Osteoblast (primary cell): ENCODE data around the gene MAP7D3. TPM values are rescaled to one million over a fixed set of nuclear protein-coding genes. Genes with fewer than 3 reads are reported as not detected.

ENCODE experiments used
- DNase-seq: peaks from one replicate; pipeline ENCODE4 v3.0.0; 2011; ENCODE audit warnings: low spot score, mixed read lengths; ENCODE audit not compliant: insufficient read length; ENCODE audit errors: missing footprints
- H2AFZ ChIP-seq: 2 replicates; pipeline ENCODE4 v1.6.0; 2011; ENCODE audit warnings: mild to moderate bottlenecking, low read length
- H3K27ac ChIP-seq: 2 replicates; pipeline ENCODE4 v1.5.1; 2011; ENCODE audit warnings: mild to moderate bottlenecking, low read depth, low read length, moderate library complexity
- H3K27me3 ChIP-seq: 2 replicates; pipeline ENCODE4 v1.6.0; 2012; ENCODE audit warnings: mild to moderate bottlenecking, control low read depth, inconsistent platforms, low read length, moderate library complexity; ENCODE audit not compliant: insufficient read depth
- H3K36me3 ChIP-seq: 2 replicates; pipeline ENCODE4 v1.5.1; 2011; ENCODE audit warnings: mild to moderate bottlenecking, low read length, control low read depth, moderate library complexity; ENCODE audit not compliant: insufficient read depth
- H3K4me1 ChIP-seq: 2 replicates; pipeline ENCODE4 v1.5.1; 2011; ENCODE audit warnings: mild to moderate bottlenecking, low read length, control low read depth, moderate library complexity; ENCODE audit not compliant: insufficient read depth
- H3K4me2 ChIP-seq: 2 replicates; pipeline ENCODE4 v1.6.0; 2011; ENCODE audit warnings: mild to moderate bottlenecking, low read length; ENCODE audit not compliant: insufficient read depth
- H3K4me3 ChIP-seq: fragments of 200-600 bp; sonication (generic); 3 replicates; pipeline ENCODE4 v1.5.1; 2012; ENCODE audit warnings: mild to moderate bottlenecking, low read length, inconsistent platforms; ENCODE audit not compliant: insufficient read depth
- H3K79me2 ChIP-seq: 2 replicates; pipeline ENCODE4 v1.6.0; 2012; ENCODE audit warnings: mild to moderate bottlenecking, low read length, control low read depth, inconsistent platforms; ENCODE audit not compliant: insufficient read depth
- H3K9me3 ChIP-seq: 2 replicates; pipeline ENCODE4 v1.5.1; 2011; ENCODE audit warnings: low read depth, low read length, control low read depth
- H4K20me1 ChIP-seq: 2 replicates; pipeline ENCODE4 v1.6.0; 2012; ENCODE audit warnings: mild to moderate bottlenecking, low read length, control low read depth; ENCODE audit not compliant: insufficient read depth
- total RNA-seq: library from RNA; depleted of rRNA; stranded (reverse); fragments of >200 nt; gene quantifications from 2 replicates; pipeline ENCODE4 v1.2.3, GENCODE V29; 2012
- TF ChIP-seq, protein P1 (sequence below): IDR thresholded peaks from 2 replicates; pipeline ENCODE4 v1.5.1; 2011; ENCODE audit warnings: mild to moderate bottlenecking, low read depth, low read length, moderate library complexity; ENCODE audit errors: extremely low read depth

MAP7D3 gene
- total RNA-seq, 1 donor = 19.2 TPM

DNA sequence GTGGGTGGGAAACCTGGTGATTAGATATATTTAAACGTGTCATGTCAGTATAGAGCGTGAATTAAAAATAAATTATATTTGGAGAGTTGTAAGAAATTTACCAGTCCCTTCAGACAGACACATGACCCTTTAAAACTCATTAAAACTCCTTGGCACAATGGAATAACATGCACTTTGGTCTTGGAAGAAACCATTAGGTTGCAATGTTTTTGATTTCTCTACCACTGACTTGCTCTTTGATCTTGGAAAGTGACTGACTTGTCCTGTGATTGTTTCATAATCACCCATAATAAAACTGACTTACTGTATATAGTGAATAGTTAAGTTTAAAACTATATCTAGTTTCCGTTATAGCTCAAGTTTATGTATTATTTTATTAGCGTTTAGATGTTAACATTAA, 68.0 kb downstream of the MAP7D3 start:
- Histone ChIP-seq H4K20me1 (no peaks in the 10 kb centered on the region), H3K4me2 (no peak overlapping the region), H3K79me2 (no peaks in the 10 kb centered on the region), H3K27ac (no peak overlapping the region), H3K27me3 (no peaks in the 10 kb centered on the region), H2AFZ (no peak overlapping the region), H3K4me1 (peaks cover 18% of the 10 kb centered on the region), H3K4me3 (no peak overlapping the region), H3K9me3 (no peaks in the 10 kb centered on the region), H3K36me3 (no peaks in the 10 kb centered on the region)
- no peak for DNase-seq
- TF ChIP-seq, protein P1, sequence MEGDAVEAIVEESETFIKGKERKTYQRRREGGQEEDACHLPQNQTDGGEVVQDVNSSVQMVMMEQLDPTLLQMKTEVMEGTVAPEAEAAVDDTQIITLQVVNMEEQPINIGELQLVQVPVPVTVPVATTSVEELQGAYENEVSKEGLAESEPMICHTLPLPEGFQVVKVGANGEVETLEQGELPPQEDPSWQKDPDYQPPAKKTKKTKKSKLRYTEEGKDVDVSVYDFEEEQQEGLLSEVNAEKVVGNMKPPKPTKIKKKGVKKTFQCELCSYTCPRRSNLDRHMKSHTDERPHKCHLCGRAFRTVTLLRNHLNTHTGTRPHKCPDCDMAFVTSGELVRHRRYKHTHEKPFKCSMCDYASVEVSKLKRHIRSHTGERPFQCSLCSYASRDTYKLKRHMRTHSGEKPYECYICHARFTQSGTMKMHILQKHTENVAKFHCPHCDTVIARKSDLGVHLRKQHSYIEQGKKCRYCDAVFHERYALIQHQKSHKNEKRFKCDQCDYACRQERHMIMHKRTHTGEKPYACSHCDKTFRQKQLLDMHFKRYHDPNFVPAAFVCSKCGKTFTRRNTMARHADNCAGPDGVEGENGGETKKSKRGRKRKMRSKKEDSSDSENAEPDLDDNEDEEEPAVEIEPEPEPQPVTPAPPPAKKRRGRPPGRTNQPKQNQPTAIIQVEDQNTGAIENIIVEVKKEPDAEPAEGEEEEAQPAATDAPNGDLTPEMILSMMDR = no peak

DNA sequence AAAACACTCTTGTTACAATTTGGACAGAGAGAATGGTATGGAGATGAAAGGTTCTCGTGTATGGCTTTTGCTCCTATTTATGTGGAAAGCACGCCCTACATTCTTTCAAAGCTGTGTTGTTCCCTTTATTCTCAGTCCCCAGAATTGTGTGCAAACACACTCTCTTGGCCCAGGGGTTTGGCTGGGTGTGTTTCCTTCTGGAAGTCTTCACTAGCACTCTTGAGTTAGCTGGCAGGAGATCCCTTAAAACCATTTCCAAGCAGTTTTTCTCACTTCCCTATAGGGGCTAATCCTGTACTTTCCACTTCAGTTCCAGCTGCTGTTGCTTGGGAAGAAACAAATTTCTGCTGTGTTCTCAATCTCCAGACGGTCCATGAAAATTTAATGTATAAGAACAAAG, 68.8 kb downstream of the MAP7D3 start:
- Histone ChIP-seq H2AFZ (no peak overlapping the region), H3K79me2 (no peaks in the 10 kb centered on the region), H3K27ac (no peak overlapping the region), H3K36me3 (no peaks in the 10 kb centered on the region), H3K4me1 (peaks cover 18% of the 10 kb centered on the region), H3K9me3 (no peaks in the 10 kb centered on the region), H3K4me3 (no peak overlapping the region), H3K27me3 (no peaks in the 10 kb centered on the region), H3K4me2 (no peak overlapping the region), H4K20me1 (no peaks in the 10 kb centered on the region)
- DNase-seq = no peak
- TF ChIP-seq, protein P1 = no peak

DNA sequence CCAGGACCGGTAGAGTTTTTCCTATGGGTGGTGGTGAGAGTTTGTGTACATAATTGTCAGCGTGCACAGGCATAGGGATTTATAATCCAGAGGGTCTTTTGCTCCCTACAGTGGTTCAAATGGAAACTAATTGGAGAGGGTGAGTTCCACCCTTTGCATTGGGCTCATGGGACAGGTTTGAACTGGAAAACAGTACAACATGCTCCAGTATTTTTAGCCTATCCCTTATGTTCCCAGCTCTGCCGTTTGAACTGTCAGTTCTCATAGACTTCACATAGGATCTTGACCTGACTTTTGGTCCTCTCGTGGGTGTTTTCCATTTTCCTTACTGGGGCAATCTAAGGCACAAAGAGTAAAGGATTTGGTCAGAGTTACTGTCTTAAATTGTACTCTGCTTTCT, 72.1 kb downstream of the MAP7D3 start:
- Histone ChIP-seq H2AFZ (no peak overlapping the region), H3K4me1 (peaks cover 27% of the 10 kb centered on the region), H3K27me3 (no peaks in the 10 kb centered on the region), H3K9me3 (no peaks in the 10 kb centered on the region), H4K20me1 (no peaks in the 10 kb centered on the region), H3K4me3 (no peak overlapping the region), H3K4me2 (no peak overlapping the region), H3K36me3 (no peaks in the 10 kb centered on the region), H3K27ac (no peak overlapping the region), H3K79me2 (no peaks in the 10 kb centered on the region)
- TF ChIP-seq, protein P1 = no peak
- DNase-seq = no peak

DNA sequence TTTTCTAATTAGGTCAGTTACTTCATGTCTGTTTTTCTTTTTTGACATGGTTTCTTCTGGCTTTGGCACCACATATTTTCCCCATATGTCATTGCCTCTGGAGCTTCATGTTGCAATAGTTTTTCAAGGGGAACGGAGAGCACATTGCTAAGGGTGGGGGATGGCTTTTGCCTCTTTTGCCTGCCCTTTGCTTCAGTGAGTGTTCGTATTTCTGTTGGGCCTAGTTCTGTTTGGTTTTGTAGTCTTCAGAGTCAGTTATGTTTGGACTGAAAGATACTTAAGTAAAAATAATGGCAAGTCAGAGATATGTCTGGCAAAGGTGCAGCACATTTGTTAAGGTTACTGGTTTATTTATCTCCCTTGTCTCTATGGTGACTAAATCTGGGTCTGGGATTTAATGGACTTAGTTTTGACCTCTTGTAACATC, 74.8 kb downstream of the MAP7D3 start:
- peak overlapping the region; percentile 89 for H3K27ac ChIP-seq
- peak overlapping the region; percentile 59 for H3K4me2 ChIP-seq
- no peak overlapping the region for H3K4me3 ChIP-seq
- no peaks in the 10 kb centered on the region for H3K9me3 ChIP-seq
- no peaks in the 10 kb centered on the region for H3K27me3 ChIP-seq
- no peak for DNase-seq
- H3K4me1 ChIP-seq = peaks cover 24% of the 10 kb centered on the region
- TF ChIP-seq, protein P1 = no peak
- no peaks in the 10 kb centered on the region for H4K20me1 ChIP-seq
- H3K79me2 ChIP-seq = no peaks in the 10 kb centered on the region
- H2AFZ ChIP-seq = no peak overlapping the region
- no peaks in the 10 kb centered on the region for H3K36me3 ChIP-seq
